SK-N-SH treated with all-trans-retinoic acid at 6 μM for 48 hours (cell line): ENCODE data around the gene EDC3.

Experiments
- ATAC-seq: fragments of 200-7000 bp; cut with Tn5 transposase; 3 replicates; pipeline ENCODE4 v1.9.1; 2020; ENCODE audit warnings: mild to moderate bottlenecking, moderate library complexity
- ARNTL ChIP-seq: fragments of 450-650 bp; formaldehyde crosslinking; IDR thresholded peaks from 2 replicates; pipeline ENCODE4 v1.5.0; 2020; ENCODE audit warnings: low read depth, mild to moderate bottlenecking, moderate library complexity, borderline replicate concordance
- BACH2 ChIP-seq: fragments of 250-450 bp; sonication (Bioruptor Pico); IDR thresholded peaks from 2 replicates; pipeline ENCODE4 v1.9.0; 2021; ENCODE audit warnings: mild to moderate bottlenecking, borderline replicate concordance
- CREB5 ChIP-seq: fragments of 250-450 bp; sonication (Bioruptor Pico); IDR thresholded peaks from 2 replicates; pipeline ENCODE4 v1.5.1; 2020; ENCODE audit warnings: low read depth, mild to moderate bottlenecking, moderate library complexity
- CSDC2 ChIP-seq: fragments of 250-450 bp; sonication (Bioruptor Pico); IDR thresholded peaks from 2 replicates; pipeline ENCODE4 v1.5.0; 2020; ENCODE audit warnings: mild to moderate bottlenecking, moderate library complexity
- CSRNP3 ChIP-seq: fragments of 250-450 bp; sonication (Bioruptor Pico); IDR thresholded peaks from 2 replicates; pipeline ENCODE4 v1.5.1; 2021; ENCODE audit warnings: mild to moderate bottlenecking, moderate library complexity
- ESRRG ChIP-seq: fragments of 250-450 bp; sonication (Bioruptor Pico); IDR thresholded peaks from 2 replicates; pipeline ENCODE4 v1.6.1; 2021; ENCODE audit warnings: mild to moderate bottlenecking
- GLIS3 ChIP-seq: fragments of 250-450 bp; sonication (Bioruptor Pico); IDR thresholded peaks from 2 replicates; pipeline ENCODE4 v1.5.0; 2020; ENCODE audit warnings: mild to moderate bottlenecking, moderate library complexity
- ISL1 ChIP-seq: fragments of 250-450 bp; sonication (Bioruptor Pico); IDR thresholded peaks from 2 replicates; pipeline ENCODE4 v2.1.2; 2022; ENCODE audit warnings: mild to moderate bottlenecking, moderate library complexity
- OSR1 ChIP-seq: fragments of 250-450 bp; sonication (Bioruptor Pico); IDR thresholded peaks from 2 replicates; pipeline ENCODE4 v1.8.0; 2022; ENCODE audit warnings: moderate library complexity, mild to moderate bottlenecking, inconsistent platforms
- PATZ1 ChIP-seq: fragments of 250-450 bp; sonication (Bioruptor Pico); IDR thresholded peaks from 2 replicates; pipeline ENCODE4 v1.8.0; 2020; ENCODE audit warnings: mild to moderate bottlenecking, moderate library complexity, borderline replicate concordance
- POU6F1 ChIP-seq: fragments of 250-450 bp; sonication (Bioruptor Pico); IDR thresholded peaks from 2 replicates; pipeline ENCODE4 v1.8.0; 2021; ENCODE audit warnings: low read depth, mild to moderate bottlenecking, moderate library complexity, borderline replicate concordance
- PPARA ChIP-seq: fragments of 250-450 bp; sonication (Bioruptor Pico); IDR thresholded peaks from 2 replicates; pipeline ENCODE4 v1.5.0; 2020; ENCODE audit warnings: mild to moderate bottlenecking, borderline replicate concordance
- RARB ChIP-seq: fragments of 250-450 bp; sonication (Bioruptor Pico); IDR thresholded peaks from 2 replicates; pipeline ENCODE4 v1.8.0; 2021; ENCODE audit warnings: mild to moderate bottlenecking, moderate library complexity
- SNAI2 ChIP-seq: fragments of 250-450 bp; sonication (Bioruptor Pico); IDR thresholded peaks from 2 replicates; pipeline ENCODE4 v1.5.0; 2020; ENCODE audit warnings: mild to moderate bottlenecking, moderate library complexity
- TCF4 ChIP-seq: fragments of 250-450 bp; sonication (Bioruptor Pico); IDR thresholded peaks from 2 replicates; pipeline ENCODE4 v1.8.0; 2021; ENCODE audit warnings: mild to moderate bottlenecking, moderate library complexity, borderline replicate concordance
- TOX ChIP-seq: fragments of 250-450 bp; sonication (Bioruptor Pico); IDR thresholded peaks from 2 replicates; pipeline ENCODE4 v1.8.0; 2021; ENCODE audit warnings: mild to moderate bottlenecking, moderate library complexity, borderline replicate concordance
- TSHZ2 ChIP-seq: fragments of 250-450 bp; sonication (Bioruptor Pico); IDR thresholded peaks from 2 replicates; pipeline ENCODE4 v1.5.0; 2020; ENCODE audit warnings: mild to moderate bottlenecking, moderate library complexity
- ZC3H10 ChIP-seq: fragments of 250-450 bp; sonication (Bioruptor Pico); IDR thresholded peaks from 2 replicates; pipeline ENCODE4 v1.5.1; 2021; ENCODE audit warnings: mild to moderate bottlenecking, moderate library complexity
- ZFP3 ChIP-seq: fragments of 250-450 bp; sonication (Bioruptor Pico); IDR thresholded peaks from 2 replicates; pipeline ENCODE4 v1.5.0; 2020; ENCODE audit warnings: mild to moderate bottlenecking, moderate library complexity
- ZFP30 ChIP-seq: fragments of 450-650 bp; formaldehyde crosslinking; IDR thresholded peaks from 2 replicates; pipeline ENCODE4 v1.5.0; 2022; ENCODE audit warnings: mild to moderate bottlenecking, moderate library complexity
- ZNF565 ChIP-seq: fragments of 450-650 bp; formaldehyde crosslinking; conservative IDR thresholded peaks from 2 replicates; pipeline ENCODE4 v1.5.0; 2020; ENCODE audit warnings: low read depth, mild to moderate bottlenecking, moderate library complexity
- ZNF70 ChIP-seq: fragments of 450-650 bp; formaldehyde crosslinking; IDR thresholded peaks from 2 replicates; pipeline ENCODE4 v1.5.0; 2020; ENCODE audit warnings: mild to moderate bottlenecking, moderate library complexity
- ZNF8 ChIP-seq: fragments of 450-650 bp; formaldehyde crosslinking; IDR thresholded peaks from 2 replicates; pipeline ENCODE4 v1.5.0; 2020; ENCODE audit warnings: mild to moderate bottlenecking, moderate library complexity

The EDC3 gene

GRCh38 chr15:74605795-74606150, 90.1 kb downstream of the EDC3 start:
- TF ChIP-seq SNAI2 (CRISPR knock-in tag): no peak
- TF ChIP-seq OSR1: no peak
- no peak for TF ChIP-seq PATZ1 (CRISPR knock-in tag)
- TF ChIP-seq ISL1: no peak
- no peak for TF ChIP-seq ZC3H10 (CRISPR knock-in tag)
- no peak for TF ChIP-seq RARB (CRISPR knock-in tag)
- TF ChIP-seq ZFP30 (CRISPR knock-in tag): no peak
- TF ChIP-seq CSDC2 (CRISPR knock-in tag): no peak
- no peak for TF ChIP-seq ZFP3 (CRISPR knock-in tag)
- no peak for TF ChIP-seq ARNTL
- TF ChIP-seq GLIS3 (CRISPR knock-in tag): no peak
- TF ChIP-seq ESRRG: no peak
- ATAC-seq: no peak

- no peak for ATAC-seq
- no peak for TF ChIP-seq ZFP3 (CRISPR knock-in tag)
- TF ChIP-seq TSHZ2 (CRISPR knock-in tag): no peak
- TF ChIP-seq PPARA (CRISPR knock-in tag): no peak
- no peak for TF ChIP-seq POU6F1 (CRISPR knock-in tag)
- no peak for TF ChIP-seq ESRRG
- TF ChIP-seq ARNTL: no peak
- no peak for TF ChIP-seq ZNF8 (CRISPR knock-in tag)
- no peak for TF ChIP-seq CSRNP3 (CRISPR knock-in tag)
- no peak for TF ChIP-seq CREB5
- no peak for TF ChIP-seq SNAI2 (CRISPR knock-in tag)
- no peak for TF ChIP-seq ISL1
- TF ChIP-seq ZNF565 (CRISPR knock-in tag): no peak
- no peak for TF ChIP-seq ZFP30 (CRISPR knock-in tag)
- TF ChIP-seq ZNF70 (CRISPR knock-in tag): no peak
- no peak for TF ChIP-seq OSR1
- no peak for TF ChIP-seq TOX (CRISPR knock-in tag)
- TF ChIP-seq ZC3H10 (CRISPR knock-in tag): no peak
- no peak for TF ChIP-seq RARB (CRISPR knock-in tag)
- TF ChIP-seq BACH2 (CRISPR knock-in tag): no peak
- TF ChIP-seq TCF4 (CRISPR knock-in tag): no peak
- TF ChIP-seq, all 23 proteins: peak for 0
Observed at GRCh38 chr15:74604983-74605794, 90.6 kb downstream of the EDC3 start.
